ENCODE data around the gene CCDC89. TPM values are rescaled to one million over a fixed set of nuclear protein-coding genes. Genes with fewer than 3 reads are reported as not detected.
"Not testable (repeated sequence)": the region's sequence is repeated elsewhere in the genome, so short reads cannot be mapped to it uniquely, and the experiment has no call there.

CCDC89 gene
- total and polyA plus RNA-seq, 10 of the 15 experiments (the other 5 are each of a cell fraction or from before 2014, with no cell fraction given), result 0.11 to 0.15 TPM; not detected in 8

- no peak for TF ChIP-seq CHD2 (IDR thresholded peaks at IDR 0.05; ENCODE audit: borderline replicate concordance, low read depth, low read length)
- TF ChIP-seq NR2C1 (IDR thresholded peaks at IDR 0.05), result no peak
- TF ChIP-seq POLR2AphosphoS2 (IDR thresholded peaks at IDR 0.05; ENCODE audit: low read depth, low read length), result no peak
- TF ChIP-seq ASH2L (IDR thresholded peaks at IDR 0.05; ENCODE audit: borderline replicate concordance, low read depth), result no peak
- TF ChIP-seq CUX1 (IDR thresholded peaks at IDR 0.05; ENCODE audit: insufficient replicate concordance, low read depth, low read length), result no peak
- no peak for TF ChIP-seq MYC (IDR thresholded peaks at IDR 0.05; ENCODE audit: insufficient read depth, insufficient read length, insufficient replicate concordance, low read length, severe bottlenecking)
- no peak for TF ChIP-seq SMAD1 (IDR thresholded peaks at IDR 0.05; ENCODE audit: low read depth, partially characterized antibody)
Observed at GRCh38 chr11:85656777-85657176, 29.2 kb downstream of the CCDC89 start (continued).

GRCh38 chr11:85654343-85654742, 31.7 kb downstream of the CCDC89 start:
- H3K9ac ChIP-seq (ENCODE audit: control insufficient read depth, insufficient read depth, low read length); H4K20me1 ChIP-seq (ENCODE audit: control insufficient read depth, insufficient read depth); H3K9me3 ChIP-seq (replicated peaks; ENCODE audit: control insufficient read depth, insufficient read depth, low read length); H3K4me2 ChIP-seq (ENCODE audit: control insufficient read depth, insufficient read depth); H3K4me3 ChIP-seq; RAD21 ChIA-PET (ENCODE audit: unreplicated experiment); DNase-seq (ENCODE audit: low read depth, low spot score); intact Hi-C loops (cut with micrococcal nuclease; ENCODE audit: unreplicated experiment); H3K27ac ChIP-seq (ENCODE audit: control insufficient read depth, insufficient read depth); FAIRE-seq; in situ Hi-C loops (cut with MboI); BruUV-seq (replicated peaks); ATAC-seq; H3K27me3 ChIP-seq (replicated peaks in 1 of 2; ENCODE audit: control insufficient read depth in 2 of 2, insufficient read depth in 2 of 2, low read length in 1 of 2); H3K4me1 ChIP-seq (ENCODE audit: control insufficient read depth, insufficient read depth, low read length); H2AFZ ChIP-seq (ENCODE audit: control insufficient read depth, low read depth, low read length): not testable (repeated sequence)
- POLR2A ChIA-PET, result interaction anchor here (0.6 kb wide), 1 partner anchor 9 kb away, joined by 7 read pairs; no protein-coding TSS in a partner anchor
- SMC1A ChIA-PET (ENCODE audit: uncharacterized antibody, unreplicated experiment), result interaction anchor here (0.8 kb wide), 1 partner anchor 12 kb away, joined by 3 read pairs; no protein-coding TSS in a partner anchor
- WGBS (ENCODE audit: insufficient coverage, insufficient replicate concordance, low lambda C conversion rate, missing lambda C conversion rate), result 86% methylated on average over 4 of the region's 4 CpGs
- CTCF ChIA-PET, result interaction anchor here (1.0 kb wide), 1 partner anchor 9 kb away, joined by 3 read pairs; no protein-coding TSS in a partner anchor
- Histone ChIP-seq H3K79me2 (ENCODE audit: control insufficient read depth, insufficient read depth, low read length) (peaks cover 18% of the 10 kb centered on the region), H3K36me3 (ENCODE audit: control insufficient read depth in 2 of 2, insufficient read depth in 2 of 2, low read length in 1 of 2) (peaks cover 0 to 15% of the 10 kb centered on the region in 2 experiments; a peak in 2 of 4 replicates)

Data from GM12878 (cell line).